ENCODE measurements around the gene HOXA3.

DNA sequence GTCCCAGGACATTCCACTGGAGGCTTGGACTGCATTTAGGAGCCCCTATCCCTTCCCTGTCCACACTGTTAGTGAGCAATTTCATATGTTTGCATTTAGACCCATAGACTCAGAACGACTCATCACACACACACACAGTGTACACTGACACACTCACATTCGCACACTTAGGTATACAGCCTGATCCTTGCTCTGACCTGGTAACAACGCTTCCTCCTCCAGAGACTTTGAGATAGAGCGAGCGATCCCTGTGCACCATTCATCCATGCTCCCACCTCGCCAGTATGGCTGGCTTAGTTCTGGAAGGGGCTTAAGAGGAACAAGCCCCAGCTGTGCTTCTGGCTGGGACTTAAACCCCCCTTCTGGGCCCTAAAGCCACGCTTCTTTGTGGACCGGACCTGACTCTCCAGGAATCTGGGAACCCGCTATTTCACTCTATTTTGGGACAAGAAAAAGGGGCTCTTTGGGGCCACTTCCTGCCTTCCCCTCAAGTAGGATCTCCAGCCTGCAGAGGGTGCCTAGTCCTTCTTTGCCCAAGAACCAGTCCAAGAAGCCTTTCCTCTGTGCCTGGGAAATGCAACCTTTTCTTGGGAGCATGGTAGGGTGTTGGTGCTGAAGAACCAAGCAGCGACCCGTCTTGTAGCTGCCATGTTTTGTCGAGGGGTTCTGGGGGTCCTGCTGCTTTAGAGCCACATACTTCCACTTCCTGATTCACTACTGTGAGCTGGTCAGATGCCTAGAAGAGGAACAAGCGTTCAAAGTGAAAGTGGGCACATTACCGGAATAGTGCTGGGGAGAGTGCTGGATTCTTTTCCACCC lies 48.6 kb upstream of the HOXA3 start:
- TF ChIP-seq CTCF (IDR thresholded peaks at IDR 0.05) (no peak), POLR2A (IDR thresholded peaks at IDR 0.05) (no peak)

All from lower leg skin (tissue), 3 donors.